GM19099 (cell line): ENCODE data around the gene WDPCP.

ENCODE experiments used
- POLR2A ChIP-seq: IDR thresholded peaks from 3 replicates; pipeline ENCODE4 v1.6.1; 2011; ENCODE audit warnings: low read depth; ENCODE audit not compliant: insufficient read length; ENCODE audit errors: extremely low read depth

Gene WDPCP

GRCh38 chr2:63438181-63438580, 150.1 kb downstream of the WDPCP start:
- TF ChIP-seq POLR2A: no peak

GRCh38 chr2:63436488-63436887, 151.8 kb downstream of the WDPCP start:
- no peak for TF ChIP-seq POLR2A

- no peak for TF ChIP-seq POLR2A
These were observed 153.2 kb downstream of the WDPCP start for GRCh38 chr2:63435070-63435469.

GRCh38 chr2:63434024-63435001, 154.0 kb downstream of the WDPCP start:
- TF ChIP-seq POLR2A: no peak

GRCh38 chr2:63432373-63432772, 155.9 kb downstream of the WDPCP start:
- TF ChIP-seq POLR2A: no peak

- TF ChIP-seq POLR2A: no peak
These were observed 162.7 kb downstream of the WDPCP start for GRCh38 chr2:63425606-63426005.

- no peak for TF ChIP-seq POLR2A
These were observed 163.2 kb downstream of the WDPCP start for GRCh38 chr2:63425079-63425416.

- no peak for TF ChIP-seq POLR2A
These were observed 163.8 kb downstream of the WDPCP start for GRCh38 chr2:63424329-63425078.

- no peak for TF ChIP-seq POLR2A
These were observed 165.7 kb downstream of the WDPCP start for GRCh38 chr2:63422556-63422955.

- no peak for TF ChIP-seq POLR2A
These were observed 179.7 kb downstream of the WDPCP start for GRCh38 chr2:63408530-63408929.

- TF ChIP-seq POLR2A: no peak
These were observed 181.6 kb downstream of the WDPCP start for GRCh38 chr2:63406641-63407040.

- TF ChIP-seq POLR2A: no peak
These were observed 184.5 kb downstream of the WDPCP start for GRCh38 chr2:63403820-63404219.

- TF ChIP-seq POLR2A: no peak
These were observed 189.1 kb downstream of the WDPCP start for GRCh38 chr2:63399156-63399555.

GRCh38 chr2:63379451-63379850, 208.8 kb downstream of the WDPCP start:
- no peak for TF ChIP-seq POLR2A

GRCh38 chr2:63378589-63378988, 209.7 kb downstream of the WDPCP start:
- TF ChIP-seq POLR2A: no peak

GRCh38 chr2:63374341-63374740, 213.9 kb downstream of the WDPCP start:
- TF ChIP-seq POLR2A: no peak

- TF ChIP-seq POLR2A: no peak
These were observed 215.7 kb downstream of the WDPCP start for GRCh38 chr2:63372549-63372948.

- no peak for TF ChIP-seq POLR2A
These were observed 219.1 kb downstream of the WDPCP start for GRCh38 chr2:63369146-63369545.
